WI38 (cell line): ENCODE results near the gene COX14.

ENCODE experiments used
- H3K4me3 ChIP-seq: 2 replicates; pipeline ENCODE4 v1.5.1; 2011; ENCODE audit warnings: low read depth, mild to moderate bottlenecking, control low read depth, low read length
- CTCF ChIP-seq: IDR thresholded peaks from 2 replicates; pipeline ENCODE4 v1.5.1; 2012; ENCODE audit warnings: low read depth, mild to moderate bottlenecking, control low read depth, low read length

COX14 gene

GRCh38 chr12:50109319-50109718 lies 2.7 kb upstream of the COX14 start:
- TF ChIP-seq CTCF = no peak
- no peak overlapping the region for H3K4me3 ChIP-seq

GRCh38 chr12:50110127-50110761 lies 1.8 kb upstream of the COX14 start:
- no peak overlapping the region for H3K4me3 ChIP-seq
- TF ChIP-seq CTCF = no peak

GRCh38 chr12:50110762-50111351 lies 1.2 kb upstream of the COX14 start:
- H3K4me3 ChIP-seq = no peak overlapping the region
- TF ChIP-seq CTCF = no peak

GRCh38 chr12:50111395-50111692 lies 692 bp upstream of the COX14 start:
- peak overlapping the region; percentile 29; the same call in 1 of the 2 replicates for H3K4me3 ChIP-seq

GRCh38 chr12:50112456-50113218 lies 601 bp downstream of the COX14 start:
- no peak for TF ChIP-seq CTCF
- peak overlapping the region; percentile 94 for H3K4me3 ChIP-seq

More at GRCh38 chr12:50111395-50111692, 692 bp upstream of the COX14 start:
- TF ChIP-seq CTCF = no peak

GRCh38 chr12:50117057-50117622 lies 5.1 kb downstream of the COX14 start:
- no peak for TF ChIP-seq CTCF
- H3K4me3 ChIP-seq = no peak overlapping the region

GRCh38 chr12:50119387-50119786 lies 7.4 kb downstream of the COX14 start:
- no peak overlapping the region for H3K4me3 ChIP-seq
- TF ChIP-seq CTCF = no peak
